DMS114 treated with DMSO at 0.1 percent for 48 hours (cell line): ENCODE results near the gene ATP6V1A.
A peak's percentile ranks its signal among the peaks of the same experiment; 100 is the strongest.

Experiments
- DNase-seq: peaks from one replicate; lab custom pipeline; 2025; ENCODE audit not compliant: unreplicated experiment; lab: John Stamatoyannopoulos, UW

ATP6V1A gene

DNA sequence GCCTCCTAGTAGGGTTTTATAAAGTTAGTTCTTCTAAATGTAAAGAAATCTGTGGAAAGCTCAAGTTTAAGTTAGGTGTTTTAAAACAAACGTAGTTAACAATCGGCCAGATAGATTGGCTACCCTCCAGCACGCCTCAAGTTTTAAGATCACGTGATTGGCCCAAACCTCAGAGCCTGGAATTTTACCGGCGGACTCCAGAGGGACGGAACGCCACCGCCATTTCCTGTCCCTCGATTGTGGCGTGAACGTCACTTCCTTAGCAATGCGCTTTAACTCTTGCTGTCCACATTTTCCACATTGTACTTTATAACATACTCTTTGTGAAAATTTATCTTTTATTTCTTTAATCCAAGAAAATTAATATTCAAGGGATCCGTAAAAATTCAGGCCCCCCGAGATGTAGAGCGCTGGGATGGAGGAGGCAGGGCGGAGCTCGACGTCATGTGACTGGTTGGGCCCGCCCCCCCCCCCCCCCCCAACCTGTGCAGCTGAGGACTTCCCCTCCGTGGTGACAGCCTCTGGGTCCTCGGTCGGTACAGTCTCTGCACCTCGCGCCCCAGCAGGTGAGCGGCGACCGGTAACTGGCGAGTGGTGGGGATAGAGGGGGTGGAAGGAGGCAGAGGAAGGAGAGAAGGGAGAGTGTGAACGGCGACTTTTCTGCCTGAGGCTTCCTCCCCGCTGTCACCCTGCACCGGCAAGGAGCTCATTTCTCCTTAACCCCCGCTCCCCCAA lies at the start of gene ATP6V1A:
Gene ATP6V1A (plus strand): TSS at position 488 of the 735 bp plus-strand sequence. CDS start 31,719 bp downstream, outside the sequence.
- peak; percentile 90 for DNase-seq

DNA sequence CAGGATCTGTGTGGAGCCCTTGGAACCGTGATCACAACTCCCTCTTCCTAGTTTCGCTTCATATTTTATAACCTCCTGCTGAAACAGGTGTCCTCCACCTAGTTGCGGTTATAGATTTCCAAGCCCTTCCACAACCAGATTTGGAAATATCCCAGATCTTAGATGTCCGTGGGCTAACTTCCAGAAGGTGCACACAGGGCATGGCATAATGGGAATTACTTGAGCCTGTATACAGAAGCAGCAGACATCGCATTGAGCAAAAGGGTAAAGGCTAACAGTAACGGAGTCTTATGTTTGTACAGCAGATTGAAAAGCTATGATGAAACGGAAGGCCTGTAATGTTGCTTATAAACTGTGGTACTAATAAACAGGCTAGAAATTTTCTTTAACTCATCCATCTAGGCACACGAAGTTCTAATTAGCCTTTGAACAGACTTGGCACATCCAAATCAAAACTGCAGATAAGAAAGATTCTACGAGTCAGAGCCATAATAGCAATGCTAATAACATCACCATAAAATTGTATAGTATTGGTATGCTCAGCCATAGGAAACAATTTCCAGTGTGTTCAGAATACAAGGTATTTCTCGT lies 49.2 kb upstream of the ATP6V1A start:
- DNase-seq: no peak

DNA sequence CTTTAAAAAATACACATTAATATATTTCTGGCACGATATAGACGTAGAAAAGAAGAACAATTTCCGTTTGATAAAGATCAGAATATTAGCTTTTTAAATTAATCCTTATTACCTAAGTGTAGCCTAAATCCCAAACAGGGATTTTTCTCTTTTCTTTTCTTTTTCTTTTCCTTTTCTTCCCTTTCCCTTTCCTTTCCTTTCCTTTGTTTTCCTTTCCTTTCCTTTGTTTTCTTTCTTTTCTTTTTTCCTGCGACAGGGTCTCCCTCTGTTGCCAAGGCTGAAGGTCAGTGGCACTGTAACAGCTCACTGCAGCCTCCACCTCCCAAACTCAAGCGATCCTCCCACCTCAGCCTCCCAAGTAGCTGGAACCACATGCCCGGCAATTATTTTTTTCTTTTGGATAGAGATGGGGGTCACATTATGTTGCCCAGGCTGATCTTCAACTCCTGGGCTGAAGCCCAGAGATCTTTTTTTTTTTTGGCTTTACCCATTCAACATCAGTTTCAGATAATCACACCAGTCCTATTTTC lies 48.6 kb upstream of the ATP6V1A start:
- no peak for DNase-seq

DNA sequence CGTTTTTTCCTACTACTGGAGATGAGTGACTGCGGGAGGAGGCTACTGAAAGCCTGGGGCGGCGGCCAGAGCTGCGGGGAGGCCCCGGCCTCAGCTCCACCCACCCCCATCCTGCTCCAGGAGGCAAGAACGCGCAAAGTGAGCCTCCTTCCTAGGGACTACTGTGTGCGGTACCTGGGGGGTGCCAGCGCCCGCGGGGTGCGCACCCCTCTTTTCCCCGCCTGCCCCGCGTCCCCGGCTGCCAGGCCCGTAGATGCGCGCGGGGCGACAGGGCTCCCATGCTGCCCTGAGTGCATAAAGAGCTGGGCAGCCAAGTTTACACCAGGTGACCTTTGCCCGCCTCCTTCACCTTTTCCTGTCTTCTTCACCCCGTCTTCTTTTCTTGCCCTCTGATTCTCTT lies 47.9 kb upstream of the ATP6V1A start:
- DNase-seq: no peak

DNA sequence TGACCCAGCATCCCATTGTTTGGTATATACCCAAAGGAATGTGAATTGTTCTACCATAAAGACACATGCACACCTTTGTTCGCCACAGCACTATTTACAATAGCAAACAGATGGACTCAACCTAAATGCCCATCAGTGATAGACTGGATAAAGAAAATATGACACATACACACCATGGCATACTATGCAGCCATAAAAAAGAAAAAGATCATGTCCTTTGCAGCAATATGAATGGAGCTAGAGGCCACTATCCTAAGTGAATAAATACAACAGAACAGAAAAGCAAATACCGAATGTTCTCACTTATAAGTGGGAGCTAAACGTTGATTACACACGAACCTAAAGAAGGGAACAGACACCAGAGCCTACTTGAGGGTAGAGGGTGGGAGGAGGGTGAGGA lies 39.0 kb upstream of the ATP6V1A start:
- no peak for DNase-seq

DNA sequence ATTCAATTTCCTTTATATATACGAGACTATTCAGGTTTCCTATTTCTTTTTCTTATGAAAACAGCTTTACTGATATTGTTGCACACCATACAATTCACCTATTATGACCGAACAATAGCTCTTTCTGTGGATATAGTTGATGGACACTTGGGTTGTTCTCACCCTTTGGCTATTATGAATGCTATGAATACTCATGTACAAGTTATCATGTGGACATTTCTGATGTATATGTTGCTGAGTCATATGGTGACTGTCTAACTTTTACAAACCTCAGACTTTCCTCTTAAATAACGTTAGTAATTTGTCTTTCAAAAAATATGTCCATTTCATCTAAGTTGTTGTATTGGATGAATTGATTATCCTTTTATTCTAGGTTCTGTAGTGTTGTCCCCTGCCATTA lies 34.7 kb upstream of the ATP6V1A start:
- no peak for DNase-seq

DNA sequence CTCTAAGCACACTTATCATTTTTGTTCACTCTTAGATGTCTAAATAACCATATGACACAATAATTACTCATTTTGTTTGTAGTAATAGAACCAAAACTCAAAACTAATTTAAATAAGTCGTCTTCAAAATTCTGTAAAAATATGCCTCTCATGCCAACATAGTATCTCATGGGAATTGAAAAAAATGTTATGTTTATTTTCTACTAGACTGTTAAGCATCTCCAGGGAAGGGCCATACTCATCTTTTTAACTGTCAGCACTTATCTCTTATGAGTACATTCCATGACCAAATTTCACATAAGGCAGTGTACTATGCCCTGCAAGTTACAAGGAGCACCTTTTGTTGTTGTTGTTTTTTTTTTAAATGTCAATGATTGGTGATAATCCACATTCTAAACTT lies 32.1 kb upstream of the ATP6V1A start:
- no peak for DNase-seq

DNA sequence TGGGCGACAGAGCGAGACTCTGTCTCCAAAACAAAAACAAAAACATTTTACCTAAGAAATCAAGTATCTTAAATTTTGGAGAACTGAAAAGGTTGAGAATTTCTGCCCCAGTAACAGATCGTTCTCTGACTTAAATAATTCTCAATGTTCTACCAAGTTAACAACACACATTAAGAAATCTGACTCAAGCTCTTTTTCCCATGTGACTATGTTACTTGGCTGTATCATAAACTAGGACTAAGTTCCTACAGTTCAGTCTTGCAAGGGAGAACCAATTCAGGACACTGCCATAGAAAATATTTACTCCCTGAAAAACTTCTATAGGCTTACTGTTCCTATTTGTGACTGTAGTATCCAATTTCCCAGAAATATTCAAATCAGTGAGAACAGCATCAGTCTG lies 29.5 kb upstream of the ATP6V1A start:
- no peak for DNase-seq

DNA sequence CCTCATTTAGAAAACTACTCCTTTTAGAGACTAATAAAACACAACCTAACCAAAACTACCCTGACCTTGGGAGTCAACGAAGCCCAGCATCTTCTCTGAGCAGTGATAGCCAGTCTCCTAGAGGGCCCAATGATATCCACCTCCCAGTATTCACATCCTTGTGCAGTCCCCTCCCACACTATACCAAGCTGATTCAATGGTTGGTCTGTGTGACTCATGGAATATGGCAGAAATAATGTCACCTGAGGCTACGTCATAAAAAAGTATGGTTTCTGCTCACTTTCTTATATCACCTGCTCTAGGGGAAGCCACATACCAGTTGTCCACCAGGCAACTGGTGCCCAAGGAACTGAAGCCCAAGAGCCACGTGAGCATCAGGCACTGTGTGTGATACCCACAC lies 29.0 kb upstream of the ATP6V1A start:
- no peak for DNase-seq

DNA sequence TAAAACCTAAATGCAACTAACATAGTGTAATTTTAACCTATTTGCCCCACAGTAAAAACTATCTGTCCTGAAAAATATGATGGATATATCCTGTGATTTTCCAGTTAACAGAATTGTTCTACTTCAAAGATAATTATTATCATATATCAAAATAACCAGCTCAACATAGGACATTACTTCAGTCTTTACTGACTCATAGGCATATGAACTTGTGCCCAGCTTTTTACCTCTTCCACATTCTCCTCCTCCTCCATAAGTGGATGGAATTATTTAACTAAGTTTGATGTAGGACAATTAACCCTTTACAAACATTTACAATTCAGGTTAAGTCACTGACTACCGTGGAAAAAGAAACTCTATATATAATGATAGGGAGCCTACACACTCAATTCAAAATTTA lies 27.5 kb upstream of the ATP6V1A start:
- DNase-seq: no peak

DNA sequence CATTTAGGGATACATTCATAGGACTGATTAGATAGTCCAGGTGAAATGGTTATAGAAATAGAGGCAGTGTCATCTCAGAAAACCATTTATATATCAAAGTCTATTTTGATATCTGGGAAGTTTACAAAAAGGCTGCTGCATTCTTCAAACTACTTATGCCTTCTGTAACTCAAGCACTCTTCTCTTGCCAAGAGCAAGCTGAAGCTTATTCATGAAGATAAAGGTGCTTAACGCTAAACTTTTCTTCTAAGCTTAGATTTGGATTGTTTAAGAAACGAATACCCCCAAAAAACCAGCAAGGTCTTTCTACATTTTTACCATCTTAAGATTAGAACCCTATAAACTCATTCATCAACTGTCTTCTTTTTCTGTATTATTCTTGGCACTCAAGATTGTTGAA lies 27.1 kb upstream of the ATP6V1A start:
- DNase-seq: no peak

DNA sequence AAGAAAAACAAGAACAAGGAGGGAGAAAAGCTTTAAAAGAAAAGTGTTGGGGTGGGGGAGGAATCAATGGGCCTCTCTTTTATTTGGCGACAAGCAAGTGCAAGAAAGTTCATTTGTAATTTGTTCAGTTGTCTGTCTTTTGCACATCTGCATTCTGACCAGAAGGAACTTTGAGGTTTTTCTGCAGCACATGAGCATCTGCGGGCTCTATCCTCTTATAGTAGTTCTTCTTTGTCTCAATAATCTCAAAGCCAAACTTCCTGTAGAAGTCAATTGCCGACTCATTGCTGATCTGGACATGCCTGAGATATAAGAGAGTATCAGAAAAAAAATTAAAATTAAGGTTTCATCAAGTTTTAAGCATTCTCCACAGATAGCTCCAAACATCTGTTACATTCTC lies 25.2 kb upstream of the ATP6V1A start:
- DNase-seq: no peak

DNA sequence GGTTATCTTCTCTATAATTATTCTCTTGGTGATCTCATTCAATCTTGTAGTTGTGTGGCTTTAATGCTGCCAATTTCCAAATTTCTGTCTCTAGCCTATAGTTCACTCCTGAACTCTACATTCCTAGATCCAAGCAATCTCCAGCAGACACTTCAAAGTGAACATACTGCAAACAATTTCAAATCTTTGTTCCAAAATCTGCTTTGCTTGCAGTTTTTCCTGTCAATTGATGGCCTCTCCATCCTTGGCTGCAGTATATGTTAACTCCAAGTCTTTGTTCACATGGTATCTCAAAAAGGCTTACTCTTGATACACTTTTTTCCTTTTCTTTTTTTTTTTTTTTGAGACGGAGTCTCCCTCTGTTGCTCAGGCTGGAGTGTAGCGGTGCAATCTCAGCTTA lies 18.2 kb upstream of the ATP6V1A start:
- no peak for DNase-seq

DNA sequence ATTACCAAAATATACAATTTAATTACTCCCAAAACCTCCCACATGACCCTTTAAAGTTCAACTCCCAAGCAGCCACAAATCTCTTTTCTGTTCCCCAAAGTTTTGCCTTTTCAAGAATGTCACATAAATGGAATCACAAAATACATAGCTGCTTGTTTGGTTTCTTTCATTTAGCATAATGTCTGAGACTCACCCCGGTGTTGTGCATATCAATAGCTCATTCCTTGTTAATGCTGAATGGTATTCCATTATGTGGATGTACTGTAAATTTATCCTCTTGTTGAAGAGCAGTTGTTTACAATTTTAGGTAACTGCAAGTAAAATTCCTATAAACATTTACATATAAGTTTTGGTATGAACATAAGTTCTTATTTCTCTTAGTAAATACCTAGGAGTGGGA lies 16.3 kb upstream of the ATP6V1A start:
- DNase-seq: no peak

DNA sequence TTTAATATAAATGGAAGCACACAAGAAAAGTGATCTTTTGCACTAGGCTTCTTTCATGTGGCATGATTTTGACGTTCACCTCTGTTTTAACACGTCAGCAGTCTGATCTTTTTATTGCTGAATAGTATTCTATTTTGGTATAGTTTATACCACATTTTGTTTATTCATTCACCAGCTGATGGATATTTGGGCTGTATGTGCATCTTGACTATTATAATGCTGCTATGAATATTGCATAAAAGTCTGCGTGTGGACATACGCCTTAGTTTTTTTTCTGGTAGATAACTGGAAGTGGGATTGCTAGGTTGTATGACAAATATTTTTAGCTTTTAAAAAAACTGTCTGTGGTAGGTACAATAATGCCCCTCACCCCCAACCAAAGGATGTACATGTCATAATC lies 15.1 kb upstream of the ATP6V1A start:
- DNase-seq: no peak

DNA sequence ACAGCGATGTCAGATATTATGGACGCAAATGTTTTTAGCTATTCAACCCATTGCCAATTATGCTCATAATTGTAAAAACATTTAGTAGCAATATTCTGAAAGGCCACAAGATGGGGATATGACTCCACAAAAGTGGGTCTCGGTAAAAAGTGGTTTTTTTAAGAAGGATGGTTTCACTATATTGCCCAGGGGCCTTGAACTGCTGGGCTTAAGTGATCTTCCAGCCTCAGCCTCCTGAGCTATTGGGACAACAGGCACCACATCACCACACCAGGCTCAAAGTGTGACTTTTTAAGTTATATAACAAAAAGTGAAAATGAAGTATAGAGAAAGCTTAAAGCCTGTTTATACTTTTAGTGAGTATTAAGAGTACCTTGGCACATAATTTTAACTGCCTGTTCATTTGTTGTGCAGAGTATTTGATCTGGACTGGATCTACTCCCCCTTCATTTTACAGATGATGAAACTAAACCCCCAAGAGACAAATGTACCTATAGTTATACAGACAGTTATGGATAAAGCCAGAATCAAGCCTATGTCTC lies 10.2 kb upstream of the ATP6V1A start:
- DNase-seq: peak; percentile 62

DNA sequence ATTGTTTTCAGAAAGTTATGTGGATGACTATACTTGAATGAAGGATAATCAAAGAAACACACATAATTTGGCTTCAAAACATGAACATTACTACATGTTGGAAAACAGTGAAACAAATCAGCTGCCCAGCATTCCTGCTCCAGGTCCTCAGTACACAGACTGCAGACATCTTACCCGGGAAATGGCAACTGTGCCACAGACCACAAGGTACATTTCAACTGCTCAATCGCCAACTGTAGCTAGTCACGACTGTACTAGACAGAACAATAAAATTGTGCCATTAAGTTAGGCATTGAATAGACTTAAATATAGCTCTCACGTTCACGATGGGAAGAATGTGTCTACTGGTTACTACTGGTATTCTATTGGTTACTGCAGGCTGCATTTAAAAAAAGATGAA lies 5.7 kb upstream of the ATP6V1A start:
- DNase-seq: no peak

DNA sequence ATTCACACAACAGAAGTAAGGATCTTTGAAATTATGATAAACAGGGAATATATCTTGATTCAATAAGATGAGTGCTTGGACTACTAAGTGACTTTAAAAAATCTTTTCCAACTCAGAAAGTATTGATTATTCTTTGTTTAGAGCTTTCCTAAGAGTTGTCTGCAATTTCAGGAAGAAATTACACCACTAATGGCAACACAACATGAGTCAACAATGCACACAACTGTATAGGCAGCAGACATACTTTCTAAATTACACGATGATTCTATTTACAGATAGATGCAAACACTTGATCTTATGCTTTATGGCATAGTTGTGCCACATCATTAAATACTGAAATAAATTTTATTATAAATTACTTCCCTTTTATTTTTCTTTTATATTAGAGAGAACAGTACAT lies 5.2 kb upstream of the ATP6V1A start:
- no peak for DNase-seq

DNA sequence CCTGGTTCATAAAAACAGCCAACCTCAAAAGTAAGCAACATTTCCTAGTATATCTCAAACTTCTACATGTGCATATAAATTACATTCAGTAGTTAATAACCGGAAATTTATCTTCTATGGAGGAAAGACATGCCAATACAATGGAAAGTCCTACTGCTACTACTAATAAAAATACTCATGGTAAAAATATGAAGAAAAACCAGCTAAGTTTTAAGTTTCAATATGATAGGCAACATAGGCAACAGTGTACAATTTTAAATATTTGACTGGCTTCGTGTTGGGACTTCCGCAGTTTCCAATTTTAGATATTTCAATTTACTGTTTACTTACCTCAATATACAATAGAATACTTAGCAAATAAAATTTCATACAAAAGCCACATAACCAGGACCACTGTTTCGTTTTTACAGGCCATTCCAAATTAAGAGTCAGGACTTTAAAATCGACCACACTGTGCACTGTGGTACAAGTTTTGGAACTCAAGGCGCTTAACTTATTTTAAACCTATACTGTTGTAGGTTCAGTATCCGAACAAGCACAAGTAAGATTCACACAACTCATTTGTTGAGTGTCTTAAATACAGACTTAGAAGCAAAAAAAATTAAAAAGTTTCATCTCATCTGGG lies 3.7 kb upstream of the ATP6V1A start:
- no peak for DNase-seq

DNA sequence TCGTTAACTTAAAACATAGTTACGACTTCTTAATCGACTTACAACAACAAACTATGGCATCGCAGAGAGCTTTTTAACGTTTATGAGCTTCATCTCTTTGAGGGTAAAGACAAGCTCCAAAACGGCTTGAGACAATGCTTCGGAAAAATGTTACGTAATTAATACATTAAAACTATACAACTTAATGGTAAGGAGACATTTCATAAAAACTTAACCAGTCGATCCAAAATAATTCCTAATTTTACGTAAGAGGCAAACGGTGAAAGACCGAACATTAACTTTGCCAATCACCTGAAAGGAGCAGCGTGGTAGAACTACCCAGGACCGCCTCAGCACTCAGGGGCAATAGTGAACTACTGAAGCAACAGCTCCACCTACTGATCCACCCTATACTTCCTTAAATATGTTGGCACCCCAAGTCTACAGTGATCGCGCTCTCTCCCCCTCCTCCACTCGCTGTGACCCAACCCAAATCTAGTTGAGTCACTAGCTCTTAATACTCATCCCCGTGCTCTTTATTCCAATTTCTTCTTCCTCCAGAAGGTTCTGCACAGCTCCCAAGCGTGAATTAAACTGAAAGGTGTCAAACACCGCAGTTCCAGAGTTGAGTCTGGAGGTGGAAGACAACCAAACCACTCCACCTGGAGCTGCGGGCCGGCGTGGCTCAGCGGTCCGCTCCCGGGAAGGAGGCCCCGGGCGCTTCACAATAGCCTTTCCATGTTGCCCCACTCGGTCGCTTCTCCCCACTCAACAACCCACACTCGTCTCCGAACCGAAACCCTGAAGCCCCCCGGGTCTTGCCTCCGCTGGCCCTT lies 1.7 kb upstream of the ATP6V1A start:
- DNase-seq: peak; percentile 81
